NCI-H1092 treated with DMSO at 0.1 percent for 48 hours (cell line): Measurements from ENCODE around the gene PAOX.

Experiments
- DNase-seq: peaks from one replicate; lab custom pipeline; 2025; lab: John Stamatoyannopoulos, UW

PAOX gene

GRCh38 chr10:133379152-133379800, at the start of gene PAOX:
PAOX (plus strand) TSS chr10:133379262; CDS start chr10:133379317, 55 bp downstream.
- DNase-seq, result no peak

- peak; percentile 68 for DNase-seq
These were observed 49.4 kb upstream of the PAOX start for GRCh38 chr10:133329491-133330202.

- DNase-seq, result no peak
These were observed 45.9 kb upstream of the PAOX start for GRCh38 chr10:133332936-133333699.

DNA sequence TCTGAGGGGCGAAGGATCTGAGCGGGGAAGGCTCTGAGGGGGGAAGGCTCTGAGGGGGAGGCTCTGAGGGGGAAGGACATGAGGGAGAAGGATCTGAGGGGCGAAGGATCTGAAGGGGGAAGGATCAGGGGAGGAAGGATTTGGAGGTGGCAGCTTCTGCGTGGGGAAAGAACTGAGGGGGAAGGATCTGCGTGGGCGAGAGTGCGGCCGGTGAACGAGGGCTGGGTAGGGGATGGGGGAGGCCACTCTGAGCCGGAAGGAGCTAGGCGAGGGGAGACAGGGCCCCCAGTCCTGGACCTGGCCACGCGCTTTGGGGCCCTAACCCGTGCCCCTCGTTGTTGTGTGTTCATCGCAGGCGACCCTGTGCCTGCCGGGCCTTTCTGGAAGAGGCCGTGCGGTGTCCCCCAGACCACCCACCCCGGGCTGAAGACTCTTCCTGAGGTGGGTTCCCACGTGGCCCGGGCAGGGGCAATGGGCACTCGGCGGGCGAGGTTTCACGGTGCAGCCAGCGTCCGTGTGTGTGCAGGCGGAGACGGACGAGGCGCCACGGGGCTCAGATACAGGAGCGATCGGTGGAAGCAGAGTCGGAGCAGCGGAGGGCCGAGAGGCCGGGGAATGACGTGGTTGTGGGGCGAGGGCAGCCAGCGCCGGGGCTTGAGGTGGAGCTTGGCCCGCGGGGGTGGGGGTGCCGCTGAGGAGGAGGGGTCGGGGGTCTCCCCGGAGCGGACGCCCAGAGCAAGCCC, 44.4 kb upstream of the PAOX start:
- no peak for DNase-seq

DNA sequence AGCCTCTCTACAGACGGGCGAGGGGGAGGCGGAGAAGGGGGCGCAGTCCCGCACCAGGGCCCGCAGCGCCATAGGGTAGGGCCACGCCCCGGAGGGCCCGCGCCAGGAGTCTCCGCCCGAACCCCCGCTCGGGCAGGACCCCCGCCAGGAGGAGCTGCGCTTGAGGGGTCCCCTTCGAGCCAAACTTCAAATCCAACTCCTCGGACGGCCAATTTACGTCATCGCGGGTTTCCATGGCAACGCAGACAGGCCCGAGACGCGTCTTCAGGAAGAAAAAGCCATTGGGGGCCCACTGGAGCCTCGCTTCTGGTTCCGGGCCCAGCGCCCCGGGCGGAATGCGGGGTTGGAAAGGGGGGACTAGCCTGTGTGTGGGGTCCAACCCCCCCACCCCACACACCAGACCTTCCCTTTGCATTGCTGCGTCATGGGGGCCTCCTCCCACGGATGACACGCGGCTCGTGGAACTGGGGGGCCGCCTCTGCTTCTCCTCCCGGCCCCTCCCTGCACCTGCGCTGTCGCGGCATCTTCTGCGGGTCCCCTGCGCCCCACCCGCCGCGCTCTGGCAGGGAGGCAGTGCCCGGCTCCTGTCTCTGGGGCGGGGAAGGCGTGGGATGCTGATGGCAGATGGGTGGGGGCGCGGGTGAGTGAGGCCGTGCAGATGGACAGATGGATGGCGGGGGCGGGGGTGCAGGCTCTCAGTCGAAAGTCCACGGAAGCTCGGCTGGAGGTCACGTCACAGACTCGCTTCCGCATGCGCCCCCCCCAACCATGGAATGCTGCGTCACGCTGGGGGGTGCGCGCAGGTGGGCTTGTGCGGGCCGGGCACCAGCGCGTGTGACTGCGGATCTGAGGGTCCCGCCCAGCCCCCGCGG, 43.6 kb upstream of the PAOX start:
- no peak for DNase-seq

GRCh38 chr10:133336118-133336576, 42.9 kb upstream of the PAOX start:
- no peak for DNase-seq

DNA sequence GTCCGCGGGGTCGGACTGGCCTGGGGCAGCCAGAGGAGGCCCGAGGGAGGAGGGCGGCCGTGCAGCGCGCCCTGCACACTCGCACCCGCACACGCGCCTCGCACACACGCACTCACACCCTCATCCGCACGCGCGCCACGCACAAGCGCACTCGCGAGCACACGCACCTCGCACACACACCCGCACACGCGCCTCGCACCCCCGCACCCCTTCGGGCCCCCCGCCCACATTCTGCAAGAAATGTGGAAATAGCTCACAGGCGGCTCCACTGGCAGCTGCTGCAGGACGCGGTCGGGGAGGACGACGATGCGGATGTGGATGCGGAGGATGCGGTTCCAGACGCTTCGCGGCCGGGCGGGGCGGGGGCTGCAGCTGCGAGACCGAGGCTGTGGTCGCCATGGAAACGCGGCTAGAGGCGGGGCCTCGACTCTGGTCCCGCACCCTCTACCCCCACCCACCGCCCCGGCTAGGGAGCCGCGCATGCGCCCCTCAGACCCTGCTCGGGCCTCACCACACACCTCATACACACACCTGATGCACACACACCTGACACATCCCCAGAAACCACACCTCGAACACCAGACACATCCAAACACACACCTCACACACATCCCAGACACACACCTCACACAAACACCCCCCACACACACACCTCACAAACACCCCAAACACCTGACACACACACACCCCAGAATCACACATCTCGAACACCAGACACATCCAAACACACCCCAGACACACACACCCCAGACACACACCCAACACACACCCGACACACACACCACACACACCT, 42.3 kb upstream of the PAOX start, which contains the start of gene CALY:
TSS of gene CALY (minus strand) at position 320 of the 793 bp plus-strand sequence. CDS start 7,907 bp downstream, outside the sequence.
- no peak for DNase-seq

DNA sequence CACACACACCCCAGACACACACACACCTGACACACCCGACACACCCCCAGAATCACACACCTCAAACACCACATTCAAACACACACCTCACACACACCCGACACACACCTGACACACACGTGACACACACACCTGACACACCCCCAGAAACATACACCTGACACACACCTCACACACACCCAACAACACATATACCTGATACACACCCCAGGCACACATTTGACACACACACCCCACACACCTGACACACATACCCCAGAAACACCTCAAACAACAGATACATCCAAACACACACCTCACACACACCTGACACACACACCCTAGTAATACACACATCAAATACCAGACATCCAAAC, 41.7 kb upstream of the PAOX start:
- DNase-seq, result no peak

- DNase-seq, result no peak
These were observed 40.7 kb upstream of the PAOX start for GRCh38 chr10:133338080-133339071.

DNA sequence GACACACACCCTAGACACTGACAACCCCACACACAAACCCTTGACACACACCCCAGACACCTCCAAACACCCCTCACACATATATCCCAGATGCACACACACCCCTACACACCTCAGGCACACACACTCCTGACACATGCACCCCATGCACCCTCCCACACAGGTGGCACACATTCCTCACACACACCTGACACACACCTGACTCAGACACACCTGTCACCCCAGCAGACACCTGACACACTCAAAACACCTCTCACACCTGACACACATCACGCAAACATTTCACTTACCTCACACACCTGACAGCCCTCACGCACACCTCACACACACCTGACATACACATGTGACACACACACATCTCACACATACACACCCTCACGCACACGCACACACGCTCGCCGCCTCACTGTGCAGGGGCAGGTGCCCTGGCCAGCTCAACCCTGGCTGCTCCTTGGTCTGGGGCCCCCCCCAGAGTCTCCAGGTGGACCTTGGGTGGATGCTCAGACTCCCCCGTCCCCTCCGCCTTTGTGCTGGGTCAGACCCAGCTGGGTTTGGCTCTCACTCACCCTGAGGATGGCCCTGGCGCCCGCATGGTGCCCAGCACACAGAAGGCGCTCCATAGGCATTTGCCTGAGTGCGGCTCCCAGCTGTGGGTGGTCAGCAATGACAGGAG, 39.2 kb upstream of the PAOX start:
- DNase-seq, result no peak

DNA sequence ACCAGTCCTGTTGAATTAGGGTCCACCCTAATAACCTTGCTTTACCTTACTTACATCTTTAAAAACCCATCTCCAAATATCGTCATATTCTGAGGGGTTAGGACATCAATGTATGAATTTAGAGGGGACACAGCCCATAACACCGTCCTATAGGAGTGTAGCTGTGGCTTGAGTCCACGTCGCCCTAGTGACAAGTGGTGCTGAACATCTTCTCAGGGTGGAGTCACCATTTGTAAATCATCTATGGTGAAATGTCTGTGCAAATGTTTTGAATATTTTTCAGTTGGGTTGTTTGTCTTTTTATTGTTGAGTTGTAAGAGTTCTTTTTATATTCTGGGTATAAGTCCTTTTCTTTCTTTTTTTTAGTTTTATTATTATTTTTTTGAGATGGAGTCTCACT, 37.1 kb upstream of the PAOX start:
- DNase-seq, result no peak

GRCh38 chr10:133342942-133343341, 36.1 kb upstream of the PAOX start:
- no peak for DNase-seq

- DNase-seq, result no peak
These were observed 35.5 kb upstream of the PAOX start for GRCh38 chr10:133343558-133343957.

GRCh38 chr10:133344236-133344635, 34.8 kb upstream of the PAOX start:
- no peak for DNase-seq

DNA sequence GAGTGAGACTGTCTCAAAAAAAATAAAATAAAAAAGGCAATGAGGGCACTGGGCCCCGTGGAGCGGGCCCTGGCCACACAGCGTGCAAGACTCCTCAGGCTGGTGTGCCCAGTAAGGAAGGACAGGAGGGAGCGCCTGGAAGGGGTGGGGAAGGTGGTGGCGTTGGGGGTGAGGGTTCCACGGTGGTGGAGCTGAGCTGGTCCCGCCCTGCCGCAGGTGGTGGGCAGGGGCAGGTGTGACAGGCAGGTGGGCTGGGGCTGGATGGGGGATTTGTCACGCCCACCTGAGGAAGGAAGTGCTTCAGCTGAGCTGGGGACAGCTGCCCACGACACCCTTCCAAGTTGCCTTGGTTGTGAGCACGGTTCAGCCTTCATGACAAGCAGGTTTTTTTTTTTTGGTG, 32.6 kb upstream of the PAOX start:
- no peak for DNase-seq

- DNase-seq, result no peak
These were observed 31.1 kb upstream of the PAOX start for GRCh38 chr10:133347710-133348517.

DNA sequence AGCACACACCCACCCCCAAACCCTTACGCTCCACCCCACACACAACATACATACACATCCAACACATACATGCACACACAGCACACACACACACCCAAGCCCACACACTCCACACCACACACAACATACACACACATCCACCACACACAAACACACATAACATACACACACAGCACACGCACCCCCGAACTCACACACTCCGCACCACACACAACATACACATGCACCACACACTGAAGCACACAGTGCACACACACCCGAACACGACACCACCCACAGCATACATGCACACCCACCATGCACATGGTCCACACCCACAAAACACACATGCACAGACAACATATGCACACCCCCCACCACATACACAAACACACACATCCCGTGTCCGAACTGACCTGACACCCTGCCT, 29.9 kb upstream of the PAOX start:
- no peak for DNase-seq

DNA sequence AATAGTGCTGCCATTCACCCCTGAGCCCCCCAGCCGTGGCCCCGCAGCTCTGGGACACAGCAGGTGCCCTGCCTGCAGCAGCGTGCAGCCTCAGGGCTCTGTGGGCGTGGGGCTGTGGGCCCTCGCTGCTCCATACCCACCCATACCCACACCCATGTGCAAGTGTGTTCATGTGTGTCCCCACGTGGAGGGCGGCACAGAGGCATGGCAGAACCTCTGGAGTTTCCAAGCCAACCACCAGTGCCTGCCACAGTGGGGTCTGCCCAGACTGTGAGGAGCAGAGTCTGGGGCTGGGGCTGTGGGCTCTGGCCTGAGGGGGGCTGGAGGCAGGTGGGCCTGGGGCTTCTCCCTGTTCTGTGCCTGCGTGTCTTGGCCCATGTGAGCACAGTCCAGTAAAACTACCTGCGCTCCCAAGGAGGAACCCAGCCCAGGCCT, 29.5 kb upstream of the PAOX start:
- DNase-seq, result no peak
